ACHN (cell line): Measurements from ENCODE around the gene IQSEC3.
"Not testable (repeated sequence)": the region's sequence is repeated elsewhere in the genome, so short reads cannot be mapped to it uniquely, and the experiment has no call there.

Source experiments
- DNase-seq: peaks from one replicate; pipeline ENCODE4 v3.0.0-alpha.2; 2015
- in situ Hi-C: cut with HindIII; loops from 2 replicates; pipeline ENCODE4 v1.10.0; 2017; ENCODE audit warnings: low sequenced_read_pairs, low pct_ligation_motif_present, low pct_unique_long_range_greater_than_20kb

Gene IQSEC3

GRCh38 chr12:125566-125965, 59.0 kb downstream of the IQSEC3 start:
- no peak for DNase-seq
- in situ Hi-C loops = no loop called here

- in situ Hi-C loops = no loop called here
- no peak for DNase-seq
These were observed 61.5 kb downstream of the IQSEC3 start for GRCh38 chr12:128079-128478.

- DNase-seq = no peak
- in situ Hi-C loops = no loop called here
These were observed 62.4 kb downstream of the IQSEC3 start for GRCh38 chr12:129001-129400.

GRCh38 chr12:130519-130918, 64.0 kb downstream of the IQSEC3 start:
- no peak for DNase-seq
- in situ Hi-C loops = no loop called here

- in situ Hi-C loops = no loop called here
These were observed 64.4 kb downstream of the IQSEC3 start for GRCh38 chr12:131008-131407.

GRCh38 chr12:131732-132495, 65.3 kb downstream of the IQSEC3 start:
- in situ Hi-C loops = no loop called here
- peak; percentile 19 for DNase-seq

More at GRCh38 chr12:131008-131407, 64.4 kb downstream of the IQSEC3 start:
- no peak for DNase-seq

- in situ Hi-C loops, DNase-seq: not testable (repeated sequence)
These were observed 67.2 kb downstream of the IQSEC3 start for GRCh38 chr12:133616-134232.

GRCh38 chr12:135138-135537, 68.6 kb downstream of the IQSEC3 start:
- in situ Hi-C loops = no loop called here
- no peak for DNase-seq

- no peak for DNase-seq
- in situ Hi-C loops = no loop called here
These were observed 71.8 kb downstream of the IQSEC3 start for GRCh38 chr12:138171-138897.

- in situ Hi-C loops = no loop called here
- DNase-seq = no peak
These were observed 72.4 kb downstream of the IQSEC3 start for GRCh38 chr12:138898-139534.

GRCh38 chr12:139585-139984, 73.0 kb downstream of the IQSEC3 start:
- DNase-seq = no peak
- in situ Hi-C loops = no loop called here

- in situ Hi-C loops = no loop called here
- DNase-seq = no peak
These were observed 73.6 kb downstream of the IQSEC3 start for GRCh38 chr12:140162-140561.

- in situ Hi-C loops = no loop called here
- peak; percentile 42 for DNase-seq
These were observed 77.5 kb downstream of the IQSEC3 start for GRCh38 chr12:143964-144649.

GRCh38 chr12:144650-145284, 78.2 kb downstream of the IQSEC3 start:
- in situ Hi-C loops = no loop called here
- no peak for DNase-seq

GRCh38 chr12:145369-145960, 78.9 kb downstream of the IQSEC3 start:
- in situ Hi-C loops = no loop called here
- no peak for DNase-seq

- DNase-seq = no peak
- in situ Hi-C loops = no loop called here
These were observed 80.7 kb downstream of the IQSEC3 start for GRCh38 chr12:147242-147641.

- in situ Hi-C loops = no loop called here
- DNase-seq = no peak
These were observed 82.3 kb downstream of the IQSEC3 start for GRCh38 chr12:148676-149416.
